HEK293 (cell line): ENCODE results near the gene HMGN4.
A peak's percentile ranks its signal among the peaks of the same experiment; 100 is the strongest.

ENCODE experiments used
- CTCF ChIP-seq: fragments of 450-650 bp; formaldehyde crosslinking; IDR thresholded peaks from 2 replicates; pipeline ENCODE4 v1.5.1; 2016; ENCODE audit warnings: missing biosample characterization, missing genetic modification characterization
- KLF10 ChIP-seq: fragments of 450-650 bp; IDR thresholded peaks from 2 replicates; pipeline ENCODE4 v1.5.1; 2018; ENCODE audit warnings: missing biosample characterization, mild to moderate bottlenecking, missing genetic modification characterization
- PRDM2 ChIP-seq: fragments of 450-650 bp; formaldehyde crosslinking; IDR thresholded peaks from 2 replicates; pipeline ENCODE4 v1.5.1; 2016; ENCODE audit warnings: missing biosample characterization, missing genetic modification characterization, borderline replicate concordance
- PRDM4 ChIP-seq: fragments of 450-650 bp; formaldehyde crosslinking; IDR thresholded peaks from 2 replicates; pipeline ENCODE4 v1.5.1; 2017; ENCODE audit warnings: missing biosample characterization, missing genetic modification characterization
- RBAK ChIP-seq: fragments of 450-650 bp; formaldehyde crosslinking; IDR thresholded peaks from 2 replicates; pipeline ENCODE4 v1.5.1; 2016; ENCODE audit warnings: missing biosample characterization, missing genetic modification characterization
- SCRT2 ChIP-seq: fragments of 450-650 bp; formaldehyde crosslinking; IDR thresholded peaks from 2 replicates; pipeline ENCODE4 v1.5.1; 2016; ENCODE audit warnings: missing biosample characterization, missing genetic modification characterization
- SP7 ChIP-seq: fragments of 450-650 bp; formaldehyde crosslinking; IDR thresholded peaks from 2 replicates; pipeline ENCODE4 v1.5.1; 2016; ENCODE audit warnings: missing biosample characterization, missing genetic modification characterization
- TRIM28 ChIP-seq: IDR thresholded peaks from 2 replicates; pipeline ENCODE4 v1.6.1; 2011; ENCODE audit warnings: low read length, control low read depth, borderline replicate concordance
- ZNF114 ChIP-seq: fragments of 450-650 bp; formaldehyde crosslinking; IDR thresholded peaks from 2 replicates; pipeline ENCODE4 v1.5.0; 2017; ENCODE audit warnings: missing biosample characterization, missing genetic modification characterization
- ZNF18 ChIP-seq: fragments of 450-650 bp; formaldehyde crosslinking; IDR thresholded peaks from 2 replicates; pipeline ENCODE4 v1.5.1; 2016; ENCODE audit warnings: missing biosample characterization, missing genetic modification characterization
- ZNF184 ChIP-seq: fragments of 450-650 bp; IDR thresholded peaks from 2 replicates; pipeline ENCODE4 v1.5.1; 2018; ENCODE audit warnings: missing biosample characterization, mild to moderate bottlenecking, missing genetic modification characterization
- ZNF221 ChIP-seq: fragments of 450-650 bp; formaldehyde crosslinking; IDR thresholded peaks from 2 replicates; pipeline ENCODE4 v1.5.1; 2017; ENCODE audit warnings: missing biosample characterization, missing genetic modification characterization, borderline replicate concordance
- ZNF362 ChIP-seq: fragments of 450-650 bp; formaldehyde crosslinking; IDR thresholded peaks from 2 replicates; pipeline ENCODE4 v1.5.1; 2016; ENCODE audit warnings: missing biosample characterization, missing genetic modification characterization
- ZNF37A ChIP-seq: fragments of 450-650 bp; IDR thresholded peaks from 2 replicates; pipeline ENCODE4 v1.5.1; 2018; ENCODE audit warnings: missing biosample characterization, missing genetic modification characterization
- ZNF510 ChIP-seq: fragments of 450-650 bp; formaldehyde crosslinking; IDR thresholded peaks from 2 replicates; pipeline ENCODE4 v1.5.1; 2018; ENCODE audit warnings: mild to moderate bottlenecking, missing genetic modification characterization, missing biosample characterization; ENCODE audit not compliant: insufficient replicate concordance
- ZNF549 ChIP-seq: fragments of 450-650 bp; IDR thresholded peaks from 2 replicates; pipeline ENCODE4 v1.5.1; 2018; ENCODE audit warnings: missing biosample characterization, missing genetic modification characterization, mild to moderate bottlenecking, inconsistent platforms, moderate library complexity
- ZNF561 ChIP-seq: fragments of 450-650 bp; IDR thresholded peaks from 2 replicates; pipeline ENCODE4 v1.5.1; 2018; ENCODE audit warnings: missing biosample characterization, missing genetic modification characterization, borderline replicate concordance
- ZNF571 ChIP-seq: fragments of 450-650 bp; formaldehyde crosslinking; IDR thresholded peaks from 2 replicates; pipeline ENCODE4 v1.5.0; 2017; ENCODE audit warnings: missing biosample characterization, missing genetic modification characterization
- ZNF580 ChIP-seq: fragments of 450-650 bp; formaldehyde crosslinking; IDR thresholded peaks from 2 replicates; pipeline ENCODE4 v1.5.1; 2016; ENCODE audit warnings: missing biosample characterization, missing genetic modification characterization
- ZNF660 ChIP-seq: fragments of 450-650 bp; IDR thresholded peaks from 2 replicates; pipeline ENCODE4 v1.5.1; 2018; ENCODE audit warnings: missing biosample characterization, mild to moderate bottlenecking, missing genetic modification characterization
- ZNF664 ChIP-seq: fragments of 450-650 bp; formaldehyde crosslinking; IDR thresholded peaks from 2 replicates; pipeline ENCODE4 v1.5.1; 2016; ENCODE audit warnings: missing biosample characterization, missing genetic modification characterization
- ZNF670 ChIP-seq: fragments of 450-650 bp; formaldehyde crosslinking; IDR thresholded peaks from 2 replicates; pipeline ENCODE4 v1.5.1; 2016; ENCODE audit warnings: missing biosample characterization, missing genetic modification characterization, low read depth
- ZSCAN5A ChIP-seq: fragments of 450-650 bp; formaldehyde crosslinking; IDR thresholded peaks from 2 replicates; pipeline ENCODE4 v1.5.1; 2016; ENCODE audit warnings: missing biosample characterization, missing genetic modification characterization
- ZXDB ChIP-seq: fragments of 450-650 bp; formaldehyde crosslinking; IDR thresholded peaks from 2 replicates; pipeline ENCODE4 v1.5.1; 2016; ENCODE audit warnings: missing biosample characterization, missing genetic modification characterization

HMGN4 gene

GRCh38 chr6:26576929-26577719 lies 39.0 kb downstream of the HMGN4 start (continued):
- TF ChIP-seq TRIM28 = peak; percentile 36; the same call in 1 of the 2 replicates
- peak; percentile 16 for TF ChIP-seq ZNF510 (tag by site-specific recombination)
- no peak for TF ChIP-seq RBAK (tag by site-specific recombination)
- peak; percentile 56 for TF ChIP-seq SP7
- no peak for TF ChIP-seq ZNF37A (tag by site-specific recombination)
- peak; percentile 95 for TF ChIP-seq ZNF660 (tag by site-specific recombination)
- TF ChIP-seq CTCF (tag by site-specific recombination) = no peak
- peak; percentile 75; the same call in 1 of the 2 replicates for TF ChIP-seq ZNF664 (tag by site-specific recombination)
- TF ChIP-seq ZNF362 (tag by site-specific recombination) = peak; percentile 98
- 0 out of 2 replicates have a peak, but pooled peaks have one; percentile 10 for TF ChIP-seq ZNF549
- no peak for TF ChIP-seq ZNF670 (tag by site-specific recombination)
- TF ChIP-seq ZXDB (tag by site-specific recombination) = peak; percentile 60
- peak; percentile 30; the same call in 1 of the 2 replicates for TF ChIP-seq ZNF18 (tag by site-specific recombination)
- no peak for TF ChIP-seq ZNF114 (tag by site-specific recombination)
- TF ChIP-seq ZNF184 (tag by site-specific recombination) = peak; percentile 74; the same call in 1 of the 2 replicates
- TF ChIP-seq ZNF580 (tag by site-specific recombination) = peak; percentile 81; the same call in 1 of the 2 replicates
- TF ChIP-seq ZNF561 (tag by site-specific recombination) = peak; percentile 28
- TF ChIP-seq PRDM4 (tag by site-specific recombination) = 0 out of 2 replicates have a peak, but pooled peaks have one; percentile 38
- no peak for TF ChIP-seq SCRT2
- TF ChIP-seq PRDM2 (tag by site-specific recombination) = no peak
- peak; percentile 49; the same call in 1 of the 2 replicates for TF ChIP-seq KLF10 (tag by site-specific recombination)
- no peak for TF ChIP-seq ZSCAN5A
- 0 out of 2 replicates have a peak, but pooled peaks have one; percentile 5 for TF ChIP-seq ZNF221
- TF ChIP-seq ZNF571 (tag by site-specific recombination) = no peak
